GM23338 (cell line): ENCODE measurements around the gene EVX1. TPM values are rescaled to one million over a fixed set of nuclear protein-coding genes. Genes with fewer than 3 reads are reported as not detected.
A peak's percentile ranks its signal among the peaks of the same experiment; 100 is the strongest.

ENCODE experiments used
- ATAC-seq: fragments of 200-7000 bp; cut with Tn5 transposase; 3 replicates; pipeline ENCODE4 v1.9.1; 2020
- DNase-seq: peaks from one replicate; pipeline ENCODE4 v3.0.0-alpha.2; 2015; ENCODE audit warnings: low spot score
- H2AFZ ChIP-seq: fragments of 200-600 bp; sonication (generic); 2 replicates; pipeline ENCODE4 v1.8.0; 2016; ENCODE audit warnings: antibody characterized with exemption, mild to moderate bottlenecking, moderate library complexity
- H3F3A ChIP-seq: fragments of 200-600 bp; sonication (generic); replicated peaks from 2 replicates; pipeline ENCODE4 v1.8.0; 2017; ENCODE audit warnings: antibody characterized with exemption, mixed run types, low read depth
- H3K27ac ChIP-seq: fragments of 200-600 bp; sonication (generic); 2 replicates; pipeline ENCODE4 v1.6.1; 2016; ENCODE audit warnings: low read depth
- H3K27me3 ChIP-seq: fragments of 200-600 bp; sonication (generic); 2 replicates; pipeline ENCODE4 v1.8.0; 2016; ENCODE audit warnings: mild to moderate bottlenecking, mixed run types, moderate library complexity; ENCODE audit not compliant: insufficient read depth
- H3K36me3 ChIP-seq: fragments of 200-600 bp; sonication (generic); 2 replicates; pipeline ENCODE4 v1.8.0; 2016; ENCODE audit warnings: mild to moderate bottlenecking; ENCODE audit not compliant: insufficient read depth
- H3K4me1 ChIP-seq: fragments of 200-600 bp; sonication (generic); 2 replicates; pipeline ENCODE4 v1.8.0; 2016; ENCODE audit warnings: mild to moderate bottlenecking, moderate library complexity; ENCODE audit not compliant: insufficient read depth
- H3K4me2 ChIP-seq: fragments of 200-600 bp; sonication (generic); 2 replicates; pipeline ENCODE4 v1.7.1; 2017; ENCODE audit warnings: mixed run types
- H3K4me3 ChIP-seq: fragments of 200-600 bp; sonication (generic); 2 replicates; pipeline ENCODE4 v1.6.1; 2016; ENCODE audit warnings: mixed run types
- H3K79me2 ChIP-seq: fragments of 200-600 bp; sonication (generic); replicated peaks from 2 replicates; pipeline ENCODE4 v1.8.0; 2017; ENCODE audit warnings: mild to moderate bottlenecking; ENCODE audit not compliant: insufficient read depth
- H3K9me2 ChIP-seq: fragments of 200-600 bp; sonication (generic); 2 replicates; pipeline ENCODE4 v1.8.0; 2017; ENCODE audit not compliant: insufficient read depth
- H4K20me1 ChIP-seq: fragments of 200-600 bp; sonication (generic); replicated peaks from 2 replicates; pipeline ENCODE4 v1.8.0; 2017; ENCODE audit warnings: mild to moderate bottlenecking; ENCODE audit not compliant: insufficient read depth
- H3K27ac Mint-ChIP-seq: 2 replicates; pipeline ENCODE4 v1.8.0; 2020; ENCODE audit warnings: inconsistent platforms, mild to moderate bottlenecking, moderate library complexity, mixed read lengths
- H3K27me3 Mint-ChIP-seq: 3 replicates; pipeline ENCODE4 v1.8.0; 2022; ENCODE audit warnings: low read depth, mild to moderate bottlenecking, moderate library complexity, mixed read lengths, inconsistent platforms; ENCODE audit not compliant: insufficient read depth, poor library complexity
- H3K36me3 Mint-ChIP-seq: 3 replicates; pipeline ENCODE4 v1.8.0; 2021; ENCODE audit warnings: low read depth, mild to moderate bottlenecking, inconsistent platforms, moderate library complexity, mixed read lengths
- H3K4me1 Mint-ChIP-seq: 3 replicates; pipeline ENCODE4 v1.8.0; 2020; ENCODE audit warnings: mild to moderate bottlenecking, inconsistent platforms, mixed read lengths
- H3K4me3 Mint-ChIP-seq: 3 replicates; pipeline ENCODE4 v1.8.0; 2021; ENCODE audit warnings: moderate library complexity, mild to moderate bottlenecking, inconsistent platforms, mixed read lengths
- H3K9me3 Mint-ChIP-seq: 3 replicates; pipeline ENCODE4 v1.8.0; 2020; ENCODE audit warnings: moderate library complexity, mild to moderate bottlenecking, inconsistent platforms, mixed read lengths
- CTCF ChIP-seq, 2 experiments: fragments of 200-600 bp in 1 of 2; sonication (generic) in 1 of 2; conservative IDR thresholded peaks; 2 replicates each; pipeline versions ENCODE4 v1.5.1 to v1.6.1; 2016 to 2017; ENCODE audit warnings: antibody characterized with exemption in 2 of 2, low read depth in 2 of 2, mild to moderate bottlenecking in 2 of 2, moderate library complexity in 1 of 2
- EZH2 ChIP-seq: fragments of 200-600 bp; sonication (generic); IDR thresholded peaks from one replicate; pipeline ENCODE4 v1.8.0; 2017; ENCODE audit warnings: antibody characterized with exemption, mild to moderate bottlenecking, low read depth; ENCODE audit not compliant: unreplicated experiment
- EZH2phosphoT487 ChIP-seq: fragments of 200-600 bp; sonication (generic); IDR thresholded peaks from one replicate; pipeline ENCODE4 v1.8.1; 2018; ENCODE audit warnings: antibody characterized with exemption; ENCODE audit not compliant: unreplicated experiment
- JUNB ChIP-seq: IDR thresholded peaks from one replicate; pipeline ENCODE4 v1.6.1; 2016; ENCODE audit warnings: antibody characterized with exemption; ENCODE audit not compliant: unreplicated experiment
- NANOG ChIP-seq: IDR thresholded peaks from 2 replicates; pipeline ENCODE4 v1.6.1; 2016; ENCODE audit warnings: antibody characterized with exemption, borderline replicate concordance
- ZNF462 ChIP-seq: fragments of 250-450 bp; sonication (Bioruptor Pico); IDR thresholded peaks from 2 replicates; pipeline ENCODE4 v1.5.0; 2020; ENCODE audit warnings: mild to moderate bottlenecking, moderate library complexity
- polyA plus RNA-seq: library from polyadenylated mRNA; unstranded; fragments of >200 nt; fragmentation: Nextera tagmentation; extraction: Ambion mirVana; gene quantifications from 2 replicates; pipeline ENCODE4 v1.2.1, GENCODE V29; 2016
- total RNA-seq: library from RNA; depleted of rRNA; stranded (reverse); fragments of >200 nt; shearing (Covaris generic); gene quantifications from 2 replicates; pipeline ENCODE4 v1.2.3, GENCODE V29; 2014

The EVX1 gene
- total and polyA plus RNA-seq, 2 experiments from 2014 or later: not detected

GRCh38 chr7:27247000-27247399, 4.4 kb downstream of the EVX1 start:
- H4K20me1 ChIP-seq: peaks cover 47% of the 10 kb centered on the region
- H2AFZ ChIP-seq: no peak overlapping the region
- DNase-seq: peak; percentile 31
- H3K27me3 ChIP-seq: peaks cover 100% of the 10 kb centered on the region
- no peaks in the 10 kb centered on the region for H3K9me2 ChIP-seq
- no peak overlapping the region for H3K4me2 ChIP-seq
- Mint-ChIP-seq H3K4me3 (peak overlapping the region; percentile 43; the same call in 1 of the 3 replicates), H3K9me3 (no peaks in the 10 kb centered on the region; the same call in 2 of the 3 replicates), H3K4me1 (peaks cover 41% of the 10 kb centered on the region), H3K27ac (no peak overlapping the region), H3K27me3 (peaks cover 99% of the 10 kb centered on the region), H3K36me3 (no peaks in the 10 kb centered on the region; the same call in 2 of the 3 replicates)
- no peaks in the 10 kb centered on the region for H3K36me3 ChIP-seq
- H3K4me1 ChIP-seq: peaks cover 61% of the 10 kb centered on the region
- no peaks in the 10 kb centered on the region for H3K79me2 ChIP-seq
- H3K4me3 ChIP-seq: peak overlapping the region; percentile 47; the same call in 1 of the 2 replicates
- H3F3A ChIP-seq: peaks cover 42% of the 10 kb centered on the region
- TF ChIP-seq CTCF (conservative IDR thresholded peaks at IDR 0.05; ENCODE audit: low read depth in 2 of 2) (no peak), EZH2phosphoT487 (peak; percentile 15), ZNF462 (CRISPR knock-in tag) (no peak), JUNB (no peak), EZH2 (peak; percentile 86), NANOG (no peak)
- H3K27ac ChIP-seq: no peak overlapping the region
- no peak for ATAC-seq
